B cell (primary cell): ENCODE data around the gene VEGFB.

Source experiments
- CTCF ChIP-seq: fragments of 200-600 bp; IDR thresholded peaks from one replicate; pipeline ENCODE4 v1.8.0; 2022; ENCODE audit warnings: antibody characterized with exemption, mild to moderate bottlenecking
- EZH2 ChIP-seq: IDR thresholded peaks from 2 replicates; pipeline ENCODE4 v1.6.1; 2012; ENCODE audit warnings: borderline replicate concordance, low read depth, mild to moderate bottlenecking, moderate library complexity, low read length; ENCODE audit not compliant: insufficient read depth, poor library complexity, severe bottlenecking

- TF ChIP-seq CTCF (no peak), EZH2 (no peak)
Observed at GRCh38 chr11:64198511-64198910, 35.9 kb upstream of the VEGFB start.
